HG03196 (cell line): ENCODE results near the gene ZFR.

Experiments
- ATAC-seq: cut with Tn5 transposase; IDR thresholded peaks from one replicate; pipeline ENCODE4 v1.9.1; 2021; ENCODE audit not compliant: unreplicated experiment

Gene ZFR

DNA sequence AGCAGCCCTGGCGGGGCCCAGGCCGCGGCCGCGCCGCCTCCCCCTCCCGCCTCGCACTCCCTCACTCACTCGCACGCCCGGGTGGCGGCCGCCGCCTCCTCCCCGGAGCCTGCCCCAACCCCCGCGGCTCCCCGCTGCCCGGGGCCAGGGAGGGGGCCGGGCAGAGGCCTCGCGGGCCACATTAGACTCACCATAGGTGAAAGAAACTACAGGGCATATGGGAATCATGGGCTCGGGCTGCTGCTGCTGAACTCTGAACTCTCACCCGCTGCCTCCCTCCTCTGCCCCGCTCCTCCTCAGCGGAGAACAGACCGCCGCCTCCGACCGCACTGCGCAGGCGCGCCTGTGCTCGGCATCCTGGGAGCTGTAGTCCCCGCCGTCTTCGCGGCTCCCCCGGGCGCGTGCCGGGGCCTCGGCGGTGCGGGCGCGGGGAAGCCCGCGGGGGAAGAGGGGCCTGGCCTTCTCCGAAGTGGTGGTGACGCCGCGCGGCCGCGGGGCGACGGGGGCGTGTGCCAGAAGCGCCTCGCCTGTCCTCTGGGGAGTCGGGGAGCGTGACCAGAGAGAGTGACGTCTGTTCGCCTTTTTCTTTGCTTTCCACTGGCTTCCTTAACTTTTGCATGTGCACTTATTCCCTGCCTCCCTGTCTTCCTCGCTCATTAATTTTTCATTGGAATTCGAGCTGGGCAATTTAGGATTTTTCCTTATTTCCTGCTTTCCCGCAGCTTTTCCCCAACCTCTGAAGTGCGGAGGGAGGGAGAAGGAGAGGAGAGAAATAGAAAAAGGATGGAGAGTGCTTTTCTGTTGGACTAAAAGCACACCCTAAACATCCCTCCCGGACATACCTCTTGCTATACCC, at the start of gene ZFR:
ZFR (minus strand) TSS at position 310 of the 856 bp plus-strand sequence; CDS start at position 228, 82 bp downstream.
- ATAC-seq = peak; percentile 83

DNA sequence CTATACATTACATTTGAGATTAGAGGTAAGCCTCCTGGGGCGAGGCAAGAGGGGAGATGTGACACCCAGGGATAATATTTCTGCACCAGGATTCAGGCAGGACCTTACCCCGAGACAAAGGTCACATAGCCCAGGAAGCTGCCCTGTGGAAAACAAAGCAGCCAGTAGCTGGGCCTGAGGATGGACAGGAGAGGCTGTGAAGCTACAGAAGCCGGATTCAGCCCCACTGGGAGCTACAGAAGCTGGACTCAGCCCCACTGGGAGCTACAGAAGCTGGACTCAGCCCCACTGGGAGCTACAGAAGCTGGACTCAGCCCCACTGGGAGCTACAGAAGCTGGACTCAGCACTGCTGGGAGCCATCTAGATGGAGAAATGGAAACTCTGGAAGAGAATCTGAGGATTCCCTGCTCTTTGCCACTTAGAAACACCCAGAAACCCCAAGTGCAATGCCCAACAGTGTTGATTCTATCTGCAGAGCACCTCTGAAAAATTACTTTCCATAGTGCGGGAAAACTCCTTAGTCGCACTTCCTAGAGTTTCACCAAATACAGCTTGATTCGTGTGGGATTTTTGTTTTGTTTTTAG, 46.5 kb upstream of the ZFR start:
- ATAC-seq = no peak

DNA sequence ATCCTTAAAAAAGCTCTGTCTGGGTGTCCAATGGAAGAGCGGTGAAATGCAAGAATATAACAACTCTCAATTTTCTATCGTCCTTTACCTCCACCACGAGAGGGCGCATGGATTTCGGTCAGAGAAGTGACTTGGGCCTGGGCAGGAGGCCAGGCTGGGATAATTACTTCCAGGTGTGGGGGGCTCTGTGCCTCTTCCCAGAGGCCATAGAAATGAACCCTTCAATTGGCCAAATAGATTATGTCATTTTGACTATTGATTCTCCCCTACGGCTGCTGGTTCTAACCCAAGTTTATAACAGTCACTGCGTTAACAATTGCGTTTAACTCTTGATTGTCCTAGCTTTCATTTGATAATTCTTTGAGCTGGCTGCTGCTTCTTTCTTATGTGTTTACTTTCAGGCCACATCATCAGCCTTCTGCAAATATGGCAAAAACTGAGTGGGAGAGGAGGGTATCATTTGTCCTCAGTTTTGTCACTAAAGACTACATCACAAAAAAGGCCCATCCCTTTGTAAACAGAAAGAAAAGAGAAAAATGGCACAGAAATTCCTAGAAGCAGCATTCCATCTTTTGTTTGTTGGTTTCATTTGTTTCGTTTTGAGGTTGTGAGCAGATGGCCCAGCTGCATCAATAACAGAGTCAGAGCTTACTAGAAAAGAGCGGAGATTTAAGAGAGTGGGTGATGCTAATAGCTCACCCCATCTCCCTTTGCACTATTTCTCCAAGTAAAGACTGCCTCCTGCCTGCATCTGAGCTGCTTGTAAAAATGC, 45.4 kb upstream of the ZFR start:
- no peak for ATAC-seq

DNA sequence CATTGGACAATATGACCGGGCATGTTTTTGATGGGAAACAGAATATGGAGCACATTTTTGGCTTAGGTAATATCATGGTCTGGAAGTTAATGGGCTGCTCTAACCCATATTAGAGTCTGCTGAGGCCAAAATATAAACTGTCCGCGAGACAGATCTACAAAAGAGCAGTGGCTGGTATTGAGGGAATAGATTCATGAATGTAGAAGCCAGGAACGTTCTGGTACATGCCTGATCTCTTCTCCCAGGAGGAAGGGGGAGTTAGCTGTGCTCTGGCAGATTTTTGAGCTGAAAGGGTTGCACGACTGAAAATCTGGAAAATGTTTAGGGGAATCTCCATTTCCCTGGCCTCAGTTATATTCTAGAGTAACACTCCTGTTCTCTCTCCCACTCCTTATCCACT, 42.9 kb upstream of the ZFR start:
- no peak for ATAC-seq

DNA sequence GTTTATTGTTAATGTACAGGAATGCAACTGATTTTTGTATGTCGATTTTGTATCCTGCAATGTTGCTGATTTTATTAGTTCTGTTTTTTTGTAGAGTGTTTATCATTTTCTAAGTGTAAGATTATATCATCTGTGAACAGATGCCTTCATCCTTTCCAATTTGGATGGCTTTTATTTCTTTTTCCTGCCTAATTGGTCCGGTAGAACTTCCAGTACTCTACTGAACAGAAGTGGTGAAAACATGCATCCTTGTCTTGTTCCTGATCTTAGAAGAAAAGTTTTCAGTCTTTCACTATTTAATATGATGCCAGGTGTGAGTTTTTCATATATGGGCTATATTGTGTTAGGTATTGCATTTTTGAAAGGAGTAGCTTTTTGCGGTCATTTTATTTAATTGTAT, 42.5 kb upstream of the ZFR start:
- no peak for ATAC-seq

DNA sequence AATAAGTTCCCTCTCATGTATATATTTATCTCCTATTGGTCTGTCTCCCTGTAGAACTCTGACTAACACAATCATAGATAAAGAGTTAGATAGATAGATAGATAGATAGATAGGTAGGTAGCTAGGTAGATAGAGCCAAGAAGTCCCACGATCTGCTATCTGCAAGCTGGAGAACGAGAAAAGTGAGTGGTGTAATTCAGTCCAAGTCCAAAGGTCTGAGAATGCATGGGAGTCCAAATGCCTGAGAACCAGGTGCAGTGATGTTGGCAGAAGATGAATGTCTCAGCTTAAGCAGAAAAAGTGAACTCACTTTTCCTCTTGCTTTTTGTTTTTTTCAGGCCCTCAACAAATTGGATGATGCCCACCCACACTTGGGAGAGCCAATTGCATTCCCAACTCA, 37.7 kb upstream of the ZFR start:
- no peak for ATAC-seq

DNA sequence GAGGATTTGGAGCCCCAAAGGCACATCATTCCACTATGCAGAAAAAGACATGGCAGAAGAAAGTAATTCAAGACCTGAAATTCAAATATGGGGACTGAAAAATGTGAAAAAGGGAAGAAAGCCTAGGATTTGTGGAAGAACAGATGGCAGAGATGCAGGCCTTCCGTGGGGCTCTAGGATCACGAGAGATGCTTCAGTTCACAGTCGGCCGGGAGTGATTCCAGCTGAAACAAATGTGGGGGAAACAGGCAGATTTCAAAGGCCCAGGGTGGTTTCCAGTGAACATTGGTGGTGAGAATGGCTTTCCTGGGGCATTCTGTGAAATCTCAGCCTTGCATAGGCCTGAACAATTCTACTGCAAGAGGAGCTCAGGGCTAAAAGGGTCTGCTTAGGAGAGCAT, 34.6 kb upstream of the ZFR start:
- ATAC-seq = no peak

DNA sequence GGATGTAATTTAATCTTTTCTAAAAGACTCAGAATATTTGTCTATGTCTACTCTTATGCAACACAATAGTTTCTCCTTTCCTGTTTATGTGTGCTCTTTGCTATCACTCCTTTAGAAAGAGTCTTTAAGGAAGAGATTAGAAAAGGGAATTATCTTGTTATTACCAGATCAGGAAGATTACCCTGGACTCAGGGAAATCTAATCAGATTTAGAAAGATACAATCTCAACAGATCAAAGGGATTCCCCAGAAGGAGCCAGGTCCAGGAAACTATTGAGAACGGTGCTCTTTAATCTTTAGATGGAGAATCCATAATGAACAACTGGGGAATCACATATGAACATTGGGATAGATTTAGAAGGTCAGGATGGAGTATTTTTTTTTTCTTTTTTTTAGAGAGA, 32.4 kb upstream of the ZFR start:
- no peak for ATAC-seq

DNA sequence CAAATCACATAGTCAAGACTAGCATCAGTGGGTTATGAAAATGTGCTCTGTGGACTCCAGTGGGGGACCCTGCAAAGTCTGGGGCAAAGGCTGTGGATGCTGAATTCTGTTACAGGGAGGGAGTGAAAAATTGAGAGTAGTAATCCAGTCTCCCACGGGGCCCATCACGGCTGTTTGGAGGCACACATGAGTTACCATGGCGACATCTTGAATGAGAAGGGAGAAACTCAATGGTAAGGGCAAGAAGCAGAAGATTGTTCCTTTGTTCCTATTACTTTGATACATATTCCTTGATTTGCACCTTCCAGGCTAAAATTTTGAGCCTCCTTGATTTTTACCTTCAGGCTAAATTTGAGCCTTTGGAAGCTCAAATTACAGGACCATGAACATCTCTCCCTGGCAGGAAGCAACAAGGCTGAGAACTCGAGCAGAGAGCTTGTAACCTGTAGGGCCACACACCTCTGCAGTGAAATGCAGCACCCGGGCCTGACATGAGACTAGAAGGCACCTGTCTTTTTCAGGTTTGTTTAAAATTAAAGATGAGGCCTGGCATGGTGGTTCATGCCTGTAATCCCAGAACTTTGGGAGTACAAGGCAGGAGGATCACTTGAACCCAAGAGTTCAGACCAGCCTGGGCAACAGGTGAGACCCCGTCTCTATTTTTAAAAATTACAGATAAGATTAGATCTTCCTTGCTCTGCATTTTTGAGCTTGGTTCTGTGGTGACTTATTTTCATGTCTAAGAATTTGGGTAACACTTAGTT, 31.0 kb upstream of the ZFR start:
- ATAC-seq = no peak

DNA sequence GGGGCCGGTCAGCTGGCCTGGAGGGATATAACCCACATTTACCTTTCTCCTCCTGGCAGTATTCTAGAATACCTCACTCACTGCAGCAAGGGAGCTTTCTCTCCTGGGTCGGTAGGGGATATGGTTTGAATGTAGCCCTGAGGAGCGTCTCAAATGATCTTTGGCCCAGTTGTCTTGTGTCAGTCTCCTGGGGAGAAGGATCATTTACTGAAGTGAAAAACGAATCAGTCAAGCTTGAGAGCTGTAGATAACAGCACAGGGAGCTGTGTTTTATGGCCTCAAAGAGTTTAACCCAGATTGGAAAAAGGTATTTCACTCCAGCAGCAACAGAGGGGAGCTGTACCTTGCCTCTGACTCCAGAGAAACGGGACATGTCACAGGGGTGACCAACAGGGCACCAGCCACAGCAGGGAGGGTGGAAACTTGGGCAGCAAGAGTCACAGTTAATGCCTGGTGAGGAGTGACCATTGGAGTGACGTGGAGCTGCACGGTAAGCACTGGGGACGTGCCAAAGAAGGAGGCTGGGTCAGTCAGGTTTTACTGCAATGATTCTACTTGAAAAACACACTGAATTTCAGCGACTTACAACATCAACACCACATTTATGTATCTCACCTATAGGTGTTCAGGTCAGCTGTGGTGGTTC, 29.8 kb upstream of the ZFR start:
- no peak for ATAC-seq

DNA sequence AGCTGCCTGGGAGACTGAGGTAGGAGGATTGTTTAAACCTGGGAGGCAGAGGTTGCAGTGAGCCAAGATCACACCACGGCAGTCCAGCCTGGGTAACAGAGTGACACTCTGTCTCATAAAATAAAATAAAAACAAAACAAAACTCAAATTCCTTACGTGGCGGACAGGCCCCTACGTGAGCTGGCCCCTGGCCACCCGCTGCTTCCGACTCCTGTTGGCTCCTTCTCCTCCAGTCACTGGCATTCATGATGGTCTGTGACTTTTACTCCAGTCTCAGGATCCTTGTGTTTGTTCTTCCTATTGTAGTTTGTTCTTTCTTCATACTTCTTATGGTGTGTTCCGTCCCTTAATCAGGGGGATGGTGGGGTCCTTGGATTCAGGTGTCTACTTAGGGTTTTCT, 28.5 kb upstream of the ZFR start:
- no peak for ATAC-seq

DNA sequence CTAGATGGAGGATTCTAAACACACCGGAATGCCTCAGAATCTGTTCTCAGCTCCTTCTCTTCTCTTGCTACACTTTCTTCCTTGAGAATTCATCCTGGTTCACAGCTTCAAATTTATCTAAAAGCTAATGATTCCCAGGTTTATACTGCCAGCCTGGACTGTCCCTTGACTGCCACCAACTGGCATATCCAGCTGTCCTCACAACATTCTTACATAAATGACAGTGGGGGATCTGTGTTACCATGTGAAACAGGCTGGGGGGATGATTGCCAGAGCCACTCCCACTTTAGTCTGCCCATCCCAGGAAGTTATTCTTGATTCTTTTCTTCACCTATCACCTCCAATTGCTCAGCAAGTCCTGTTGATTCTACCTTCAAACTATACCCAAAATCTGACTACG, 27.2 kb upstream of the ZFR start:
- no peak for ATAC-seq

DNA sequence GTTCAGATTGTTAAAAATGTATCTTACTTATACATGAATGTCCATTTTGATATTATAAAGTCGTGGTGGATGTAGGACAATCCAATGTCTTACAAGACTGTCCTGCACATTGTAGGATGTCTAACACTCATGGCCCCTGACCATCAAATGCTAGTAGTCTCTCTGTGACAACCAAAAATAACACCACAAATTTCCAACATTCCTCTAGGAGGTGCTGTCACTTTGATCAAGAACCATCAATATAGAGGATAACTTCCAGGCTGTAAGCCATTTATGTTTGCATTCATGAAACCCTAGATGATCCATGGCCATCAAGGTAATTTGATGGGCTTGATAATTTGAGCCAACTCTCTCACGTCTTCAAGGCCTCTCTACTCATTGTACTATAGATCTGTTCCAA, 20.5 kb upstream of the ZFR start:
- ATAC-seq = no peak

DNA sequence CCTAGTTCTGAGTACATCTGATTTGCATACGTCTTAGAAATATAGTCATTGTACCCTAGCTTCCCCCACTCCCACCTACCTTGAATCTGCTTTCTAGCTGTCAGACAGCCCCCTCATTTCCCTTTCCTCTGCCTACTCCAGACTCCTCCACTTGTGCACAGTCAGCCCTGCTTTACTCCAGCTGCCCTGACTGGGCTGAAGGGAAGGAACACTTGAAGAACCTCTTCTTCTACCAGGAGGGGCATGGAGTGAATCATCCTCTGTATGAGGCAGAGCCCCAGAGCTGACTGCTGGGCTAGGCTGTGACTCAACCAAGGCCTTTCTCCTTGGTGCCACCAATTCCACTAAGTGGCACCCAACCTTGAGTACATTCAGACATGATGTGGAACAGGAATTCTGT, 18.1 kb upstream of the ZFR start:
- no peak for ATAC-seq

DNA sequence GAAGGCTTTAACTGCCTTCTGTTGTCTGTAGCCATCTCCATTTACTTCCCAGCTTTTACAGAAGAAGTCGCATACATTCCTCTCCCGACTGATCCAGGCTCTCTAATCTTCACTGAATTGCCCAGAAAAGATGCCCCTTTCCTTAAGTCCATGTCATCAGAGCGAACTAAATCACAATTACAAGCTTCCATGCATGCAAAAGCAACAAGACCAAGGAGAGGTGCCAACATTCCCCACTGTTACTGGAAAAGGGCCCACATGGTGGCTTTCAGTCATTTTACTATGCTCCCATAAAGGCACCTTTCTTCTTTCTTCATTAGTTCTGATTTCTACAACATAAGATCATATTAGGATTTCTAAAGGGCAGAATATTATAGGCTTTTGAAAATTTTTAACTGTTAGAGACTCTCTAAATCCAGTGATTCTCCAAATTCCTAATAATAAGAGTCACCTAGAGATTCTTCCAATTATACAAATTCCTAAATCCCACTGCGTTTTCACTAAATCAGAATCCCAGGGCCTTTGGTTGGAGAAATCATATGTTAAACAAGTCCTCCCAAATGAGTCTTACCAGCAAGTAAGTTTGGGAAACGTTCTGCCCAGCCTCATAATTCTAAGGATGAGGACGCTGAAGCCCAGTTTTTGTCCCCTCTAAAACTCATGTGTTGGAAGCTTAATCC, 17.0 kb upstream of the ZFR start:
- no peak for ATAC-seq

DNA sequence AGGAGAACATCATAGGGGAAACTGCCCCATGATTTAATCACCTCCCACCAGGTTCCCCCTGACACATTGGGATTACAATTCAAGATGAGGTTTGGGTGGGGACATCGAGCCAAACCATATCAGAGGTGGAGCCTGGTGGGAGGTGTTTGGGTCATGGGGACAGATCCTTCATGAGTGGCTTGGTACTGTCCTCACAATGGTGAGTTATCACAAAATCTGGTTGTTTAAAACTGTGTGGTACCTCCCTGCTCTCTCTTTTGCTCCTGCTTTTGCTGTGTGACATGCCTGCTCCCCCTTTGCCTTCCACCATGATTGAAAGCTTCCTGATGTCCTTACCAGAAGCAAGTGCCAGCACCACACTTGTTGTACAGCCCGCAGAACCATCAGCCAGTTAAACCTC, 16.2 kb upstream of the ZFR start:
- no peak for ATAC-seq

DNA sequence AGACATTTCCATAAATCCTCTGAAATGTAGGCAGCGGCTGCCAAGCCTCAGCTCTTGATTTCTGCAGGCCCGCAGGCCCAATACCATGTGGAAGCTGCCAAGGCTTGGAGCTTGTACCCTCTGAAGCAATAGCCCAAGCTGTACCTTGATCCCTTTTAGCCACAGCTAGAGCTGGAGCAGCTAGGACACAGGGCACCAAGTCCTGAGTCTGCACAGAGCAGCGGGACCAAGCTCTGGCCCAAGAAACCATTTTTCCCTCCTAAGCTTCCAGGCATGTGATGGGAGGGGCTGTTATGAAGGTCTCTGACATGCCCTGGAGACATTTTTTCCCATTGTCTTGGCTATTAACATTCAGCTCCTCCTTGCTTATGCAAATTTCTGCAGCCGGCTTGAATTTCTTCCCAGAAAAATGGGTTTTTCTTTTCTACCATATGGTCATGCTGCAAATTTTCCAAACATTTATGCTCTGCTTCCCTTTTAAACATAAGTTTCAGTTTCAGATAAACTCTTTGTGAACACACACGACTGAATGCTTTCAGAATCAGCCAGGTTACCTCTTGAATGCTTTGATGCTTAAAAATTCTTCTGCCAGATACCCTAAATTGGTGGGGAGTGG, 14.4 kb upstream of the ZFR start:
- ATAC-seq = no peak

DNA sequence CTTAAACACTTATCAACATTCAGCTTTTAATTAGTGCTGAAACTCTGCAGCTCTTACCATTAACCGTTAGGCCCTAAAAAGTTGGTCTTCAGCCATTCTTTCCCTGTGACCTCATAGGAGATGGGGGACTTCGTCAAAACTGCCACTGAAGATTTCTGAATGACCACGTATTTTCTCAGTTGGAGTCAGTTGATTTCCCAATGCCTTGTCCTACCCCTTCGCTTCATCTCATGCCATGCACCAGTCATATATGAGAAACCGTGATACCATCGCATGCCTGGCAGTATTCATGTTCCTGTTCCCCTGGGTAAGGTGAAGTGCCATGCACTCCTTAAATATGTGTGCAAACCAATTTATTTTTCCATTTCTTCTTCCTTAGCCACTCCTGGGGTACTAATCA, 10.8 kb upstream of the ZFR start:
- no peak for ATAC-seq

DNA sequence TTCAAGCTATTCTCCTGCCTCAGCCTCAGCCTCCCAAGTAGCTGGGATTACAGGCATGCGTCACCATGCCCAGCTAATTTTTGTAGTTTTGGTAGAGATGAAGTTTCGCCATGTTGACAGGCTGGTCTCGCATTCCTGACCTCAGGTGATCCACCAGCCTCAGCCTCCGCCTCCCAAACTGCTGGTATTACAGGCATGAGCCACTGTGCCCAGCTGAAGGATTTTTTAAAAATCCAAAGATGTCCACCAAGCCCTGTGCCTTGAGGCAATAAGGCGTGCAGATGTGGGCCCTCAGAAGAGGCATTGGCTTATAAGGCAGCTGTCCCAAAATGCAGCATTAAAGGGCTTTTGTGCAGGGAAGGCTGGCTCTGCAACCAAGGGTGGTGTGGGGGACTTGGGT, 10.3 kb upstream of the ZFR start:
- ATAC-seq = no peak

DNA sequence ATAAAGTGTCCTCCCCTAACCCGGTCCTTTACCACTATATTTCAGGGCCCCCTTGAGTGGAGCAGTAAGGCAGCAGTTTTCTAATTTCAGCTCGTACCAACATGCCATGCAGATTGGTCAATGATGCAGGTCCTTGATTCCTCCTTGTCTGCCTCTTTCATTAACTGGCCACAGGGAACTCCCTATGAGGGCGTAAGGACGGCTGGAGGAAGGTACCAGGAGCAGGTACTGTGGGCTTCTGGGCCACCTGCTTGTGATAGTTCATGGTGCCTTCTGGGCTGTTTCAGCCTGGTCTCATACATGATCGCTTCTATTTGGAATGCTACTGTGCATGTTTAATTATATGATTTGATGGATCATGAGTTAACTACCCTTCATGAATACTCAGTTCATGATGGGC, 9.4 kb upstream of the ZFR start:
- ATAC-seq = no peak
